Adrenal gland (tissue), 5 donors: ENCODE results near the gene ABCF2.

Experiments
- POLR2A ChIP-seq, 2 donors: fragments of 450-650 bp; IDR thresholded peaks; one replicate each; pipeline ENCODE4 v1.6.1; 2017; ENCODE audit warnings: antibody characterized with exemption in 2 of 2, mild to moderate bottlenecking in 2 of 2, moderate library complexity in 1 of 2
- TF ChIP-seq, protein P1 (sequence below), 6 experiments: fragments of 450-650 bp in 4 of 6; fragments of 200-600 bp in 2 of 6; sonication (generic) in 1 of 6; IDR thresholded peaks; 1 replicate in 5 of 6; 2 replicates in 1 of 6; pipeline versions ENCODE4 v1.5.1 to v1.8.0; 2016 to 2021; ENCODE audit warnings: antibody characterized with exemption in 6 of 6, mild to moderate bottlenecking in 2 of 6, moderate library complexity in 1 of 6
- donor health status: DM: no; HTN: no; CAD: no.

DNA sequence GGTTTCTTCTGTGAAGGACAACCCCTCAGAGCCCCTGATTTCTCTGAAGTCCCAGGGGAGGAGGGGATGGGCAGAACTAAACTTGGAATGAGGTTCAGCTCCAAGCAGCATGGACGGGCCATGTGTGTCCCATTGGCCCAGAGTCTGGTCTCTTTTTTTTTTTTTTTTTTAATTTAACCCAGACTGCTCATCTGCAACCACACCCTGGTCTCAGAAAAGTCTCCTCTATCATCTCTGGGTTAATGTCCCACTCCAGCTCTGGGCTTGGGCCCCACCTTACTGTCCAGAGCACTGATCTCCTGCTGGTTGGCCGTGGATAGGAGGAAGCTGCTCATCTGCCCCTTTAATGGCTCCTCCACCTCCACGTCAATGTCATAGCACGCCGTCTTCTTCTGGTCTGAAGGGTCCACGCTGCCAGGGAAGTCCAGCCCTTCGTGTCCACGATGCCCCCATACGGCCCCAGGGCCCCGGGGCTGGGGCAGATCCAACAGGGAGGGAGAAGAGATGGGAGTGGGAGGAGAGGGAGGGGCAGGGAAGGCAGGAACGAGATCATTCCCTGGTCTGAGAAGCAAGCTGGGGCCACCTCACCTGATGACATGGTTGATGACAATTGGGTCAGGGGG lies 12.9 kb upstream of the ABCF2 start:
- TF ChIP-seq, protein P1, sequence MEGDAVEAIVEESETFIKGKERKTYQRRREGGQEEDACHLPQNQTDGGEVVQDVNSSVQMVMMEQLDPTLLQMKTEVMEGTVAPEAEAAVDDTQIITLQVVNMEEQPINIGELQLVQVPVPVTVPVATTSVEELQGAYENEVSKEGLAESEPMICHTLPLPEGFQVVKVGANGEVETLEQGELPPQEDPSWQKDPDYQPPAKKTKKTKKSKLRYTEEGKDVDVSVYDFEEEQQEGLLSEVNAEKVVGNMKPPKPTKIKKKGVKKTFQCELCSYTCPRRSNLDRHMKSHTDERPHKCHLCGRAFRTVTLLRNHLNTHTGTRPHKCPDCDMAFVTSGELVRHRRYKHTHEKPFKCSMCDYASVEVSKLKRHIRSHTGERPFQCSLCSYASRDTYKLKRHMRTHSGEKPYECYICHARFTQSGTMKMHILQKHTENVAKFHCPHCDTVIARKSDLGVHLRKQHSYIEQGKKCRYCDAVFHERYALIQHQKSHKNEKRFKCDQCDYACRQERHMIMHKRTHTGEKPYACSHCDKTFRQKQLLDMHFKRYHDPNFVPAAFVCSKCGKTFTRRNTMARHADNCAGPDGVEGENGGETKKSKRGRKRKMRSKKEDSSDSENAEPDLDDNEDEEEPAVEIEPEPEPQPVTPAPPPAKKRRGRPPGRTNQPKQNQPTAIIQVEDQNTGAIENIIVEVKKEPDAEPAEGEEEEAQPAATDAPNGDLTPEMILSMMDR (IDR thresholded peaks at IDR 0.05), result no peak
- TF ChIP-seq POLR2A (IDR thresholded peaks at IDR 0.05), result no peak
